ENCODE results near the gene SLC9A9.

GRCh38 chr3:143793971-143794370, 54.3 kb downstream of the SLC9A9 start:
- no peak for TF ChIP-seq CTCF (IDR thresholded peaks at IDR 0.05; ENCODE audit: low read depth, low read length)
- TF ChIP-seq MYC (IDR thresholded peaks at IDR 0.05; ENCODE audit: low read depth, low read length): no peak

Measured in NB4 (cell line).